ENCODE data around the gene UBXN7.

DNA sequence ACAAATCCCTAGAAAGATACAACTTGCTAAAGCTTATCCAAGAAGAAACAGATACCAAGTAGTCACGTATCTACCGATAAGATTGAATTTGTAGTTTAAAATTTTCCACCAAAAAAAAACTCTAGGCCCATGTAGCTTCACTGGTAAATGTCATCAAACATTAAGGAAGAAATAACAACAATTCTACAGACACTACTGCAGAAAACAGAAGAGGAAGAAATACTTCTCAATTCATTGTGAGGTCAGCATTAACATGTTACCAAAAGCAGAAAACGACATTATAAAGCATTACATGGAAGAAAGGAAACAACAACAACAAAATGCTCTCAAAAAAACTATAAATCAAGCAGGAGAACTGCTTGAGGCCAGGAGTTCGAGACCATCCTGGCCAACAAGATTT is 66.5 kb downstream of the UBXN7 start:
- TF ChIP-seq, protein P1, sequence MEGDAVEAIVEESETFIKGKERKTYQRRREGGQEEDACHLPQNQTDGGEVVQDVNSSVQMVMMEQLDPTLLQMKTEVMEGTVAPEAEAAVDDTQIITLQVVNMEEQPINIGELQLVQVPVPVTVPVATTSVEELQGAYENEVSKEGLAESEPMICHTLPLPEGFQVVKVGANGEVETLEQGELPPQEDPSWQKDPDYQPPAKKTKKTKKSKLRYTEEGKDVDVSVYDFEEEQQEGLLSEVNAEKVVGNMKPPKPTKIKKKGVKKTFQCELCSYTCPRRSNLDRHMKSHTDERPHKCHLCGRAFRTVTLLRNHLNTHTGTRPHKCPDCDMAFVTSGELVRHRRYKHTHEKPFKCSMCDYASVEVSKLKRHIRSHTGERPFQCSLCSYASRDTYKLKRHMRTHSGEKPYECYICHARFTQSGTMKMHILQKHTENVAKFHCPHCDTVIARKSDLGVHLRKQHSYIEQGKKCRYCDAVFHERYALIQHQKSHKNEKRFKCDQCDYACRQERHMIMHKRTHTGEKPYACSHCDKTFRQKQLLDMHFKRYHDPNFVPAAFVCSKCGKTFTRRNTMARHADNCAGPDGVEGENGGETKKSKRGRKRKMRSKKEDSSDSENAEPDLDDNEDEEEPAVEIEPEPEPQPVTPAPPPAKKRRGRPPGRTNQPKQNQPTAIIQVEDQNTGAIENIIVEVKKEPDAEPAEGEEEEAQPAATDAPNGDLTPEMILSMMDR (IDR thresholded peaks at IDR 0.05): no peak
- no peak for TF ChIP-seq POLR2A (IDR thresholded peaks at IDR 0.05)
